IPS DF 19.7 (cell line): ENCODE results near the gene EPB41L5.
"Not testable (repeated sequence)": the region's sequence is repeated elsewhere in the genome, so short reads cannot be mapped to it uniquely, and the experiment has no call there.

Experiments used
- DNase-seq: peaks from one replicate; pipeline ENCODE4 v3.0.0-alpha.2; 2013; ENCODE audit warnings: low read depth, low spot score

EPB41L5 gene

GRCh38 chr2:120199817-120200459 lies 187.1 kb downstream of the EPB41L5 start:
- DNase-seq = not testable (repeated sequence)

- DNase-seq = no peak
These were observed 190.6 kb downstream of the EPB41L5 start for GRCh38 chr2:120203251-120204021.

- DNase-seq = no peak
These were observed 191.1 kb downstream of the EPB41L5 start for GRCh38 chr2:120204022-120204405.

- no peak for DNase-seq
These were observed 191.5 kb downstream of the EPB41L5 start for GRCh38 chr2:120204417-120204816.

- no peak for DNase-seq
These were observed 192.2 kb downstream of the EPB41L5 start for GRCh38 chr2:120204945-120205670.

- DNase-seq = no peak
These were observed 193.2 kb downstream of the EPB41L5 start for GRCh38 chr2:120206022-120206581.

- DNase-seq = no peak
These were observed 195.8 kb downstream of the EPB41L5 start for GRCh38 chr2:120208381-120209353.

GRCh38 chr2:120209427-120210269 lies 196.8 kb downstream of the EPB41L5 start:
- no peak for DNase-seq

- DNase-seq = no peak
These were observed 197.4 kb downstream of the EPB41L5 start for GRCh38 chr2:120210270-120210693.

- no peak for DNase-seq
These were observed 205.3 kb downstream of the EPB41L5 start for GRCh38 chr2:120218181-120218580.

- no peak for DNase-seq
These were observed 206.4 kb downstream of the EPB41L5 start for GRCh38 chr2:120219291-120219690.

GRCh38 chr2:120219766-120220165 lies 206.9 kb downstream of the EPB41L5 start:
- DNase-seq = no peak

GRCh38 chr2:120220756-120221155 lies 207.9 kb downstream of the EPB41L5 start:
- DNase-seq = no peak

- no peak for DNase-seq
These were observed 208.7 kb downstream of the EPB41L5 start for GRCh38 chr2:120221616-120222015.

- no peak for DNase-seq
These were observed 209.5 kb downstream of the EPB41L5 start for GRCh38 chr2:120222186-120223033.

- DNase-seq = no peak
These were observed 210.4 kb downstream of the EPB41L5 start, which contains the start of gene TMEM185B for GRCh38 chr2:120223034-120223912. Gene TMEM185B, minus strand, starts transcription at chr2:120223400. Its CDS starts 424 bp downstream, at chr2:120222976.

GRCh38 chr2:120224256-120224655 lies 211.4 kb downstream of the EPB41L5 start:
- no peak for DNase-seq
